H1 (cell line): ENCODE results near the gene CAPZB. TPM values are rescaled to one million over a fixed set of nuclear protein-coding genes. Genes with fewer than 3 reads are reported as not detected.

ENCODE experiments used
- CTCF ChIA-PET: fragments of 300-600 bp; sonication (Branson Sonifier 250); formaldehyde crosslinking; loops from one replicate; lab custom pipeline; 2021; ENCODE audit not compliant: partially characterized antibody; lab: Charles Lee
- POLR2A ChIA-PET: fragments of 300-600 bp; sonication (Branson Sonifier 250); formaldehyde crosslinking; loops from one replicate; lab custom pipeline; 2021; ENCODE audit warnings: inconsistent platforms; ENCODE audit not compliant: partially characterized antibody; lab: Charles Lee
- DNase-seq, 2 experiments: peaks; one replicate each; pipeline versions ENCODE4 v3.0.0 to v3.0.0-alpha.2; 2010 to 2022; ENCODE audit warnings: low spot score in 2 of 2, low read depth in 1 of 2, mixed read lengths in 1 of 2
- FAIRE-seq: peaks from 2 replicates; lab custom pipeline; 2011; peaks lifted over from hg19 to GRCh38; lab: Jason Lieb, UNC
- H2AFZ ChIP-seq: 2 replicates; pipeline ENCODE4 v1.8.1; 2012; ENCODE audit warnings: low read length, inconsistent platforms
- H2AK5ac ChIP-seq: 2 replicates; pipeline ENCODE4 v1.6.1; 2013; ENCODE audit warnings: low read depth, low read length
- H2BK120ac ChIP-seq: replicated peaks from 2 replicates; pipeline ENCODE3; 2013; ENCODE audit warnings: low read depth, low read length, inconsistent platforms
- H2BK12ac ChIP-seq: 2 replicates; pipeline ENCODE4 v1.6.1; 2013; ENCODE audit warnings: low read depth, low read length
- H2BK15ac ChIP-seq: 2 replicates; pipeline ENCODE4 v1.6.1; 2013; ENCODE audit warnings: low read length
- H2BK20ac ChIP-seq: 2 replicates; pipeline ENCODE4 v1.6.1; 2013; ENCODE audit warnings: low read length
- H2BK5ac ChIP-seq: 2 replicates; pipeline ENCODE4 v1.6.1; 2013; ENCODE audit warnings: low read depth, low read length
- H3K14ac ChIP-seq: 2 replicates; pipeline ENCODE4 v1.6.1; 2013; ENCODE audit warnings: inconsistent platforms; ENCODE audit not compliant: insufficient read length
- H3K18ac ChIP-seq: 2 replicates; pipeline ENCODE4 v1.6.1; 2013; ENCODE audit warnings: low read length; ENCODE audit errors: extremely low read depth
- H3K23ac ChIP-seq: 2 replicates; pipeline ENCODE4 v1.6.1; 2013; ENCODE audit warnings: inconsistent platforms; ENCODE audit not compliant: insufficient read length
- H3K23me2 ChIP-seq: 2 replicates; pipeline ENCODE4 v1.6.1; 2013; ENCODE audit warnings: low read depth, low read length
- H3K27ac ChIP-seq: 2 replicates; pipeline ENCODE4 v1.6.1; 2011; ENCODE audit warnings: low read depth, low read length, inconsistent platforms
- H3K27me3 ChIP-seq, 4 experiments: replicated peaks in 1 of 4; 1 replicate in 1 of 4; 2 replicates in 3 of 4; pipeline versions ENCODE4 v1.6.1 to v1.8.1; 2011 to 2013; ENCODE audit warnings: low read length in 3 of 4, mild to moderate bottlenecking in 3 of 4, inconsistent platforms in 2 of 4, mixed read lengths in 2 of 4, moderate library complexity in 1 of 4; ENCODE audit not compliant: control insufficient read depth in 3 of 4, insufficient read depth in 3 of 4; ENCODE audit errors: extremely low read depth in 1 of 4
- H3K36me3 ChIP-seq, 4 experiments: 2 replicates each; pipeline versions ENCODE4 v1.6.1 to v1.8.1; 2011 to 2013; ENCODE audit warnings: mild to moderate bottlenecking in 4 of 4, low read length in 3 of 4, moderate library complexity in 2 of 4, control low read depth in 1 of 4, inconsistent platforms in 1 of 4; ENCODE audit not compliant: insufficient read depth in 4 of 4, control insufficient read depth in 2 of 4
- H3K4ac ChIP-seq: replicated peaks from 2 replicates; pipeline ENCODE3; 2013; ENCODE audit warnings: low read length, low read depth, mixed read lengths, inconsistent platforms; ENCODE audit not compliant: insufficient read length
- H3K4me1 ChIP-seq, 4 experiments: replicated peaks in 1 of 4; 1 replicate in 1 of 4; 2 replicates in 3 of 4; pipeline versions ENCODE4 v1.6.1 to v1.8.1; 2011 to 2013; ENCODE audit warnings: low read length in 3 of 4, inconsistent platforms in 2 of 4, mixed read lengths in 1 of 4; ENCODE audit not compliant: insufficient read depth in 4 of 4, control insufficient read depth in 3 of 4
- H3K4me2 ChIP-seq, 2 experiments: 2 replicates each; pipeline versions ENCODE4 v1.6.1 to v1.8.1; 2011 to 2013; ENCODE audit warnings: low read depth in 2 of 2, low read length in 2 of 2, control low read depth in 1 of 2, inconsistent platforms in 1 of 2, mild to moderate bottlenecking in 1 of 2; ENCODE audit not compliant: insufficient read depth in 1 of 2
- H3K4me3 ChIP-seq, 4 experiments: fragments of 200-600, 300-600 bp in 1 of 4; sonication (generic), shearing (Covaris generic), sonication (Bioruptor Twin) in 1 of 4; 2 replicates each; pipeline versions ENCODE4 v1.5.1 to v1.8.1; 2011 to 2016; ENCODE audit warnings: low read length in 4 of 4, low read depth in 3 of 4, control low read depth in 2 of 4, inconsistent platforms in 2 of 4, mild to moderate bottlenecking in 2 of 4, mixed read lengths in 1 of 4, moderate library complexity in 1 of 4; ENCODE audit not compliant: insufficient read depth in 2 of 4; ENCODE audit errors: extremely low read depth in 1 of 4
- H3K56ac ChIP-seq: replicated peaks from 2 replicates; pipeline ENCODE3; 2013; ENCODE audit warnings: low read depth, mild to moderate bottlenecking, mixed read lengths, low read length, inconsistent platforms; ENCODE audit not compliant: insufficient read length
- H3K79me1 ChIP-seq: 2 replicates; pipeline ENCODE4 v1.6.1; 2013; ENCODE audit warnings: low read depth, low read length, control low read depth
- H3K79me2 ChIP-seq, 2 experiments: 2 replicates each; pipeline versions ENCODE4 v1.6.1 to v1.8.1; 2012 to 2013; ENCODE audit warnings: low read length in 2 of 2, mild to moderate bottlenecking in 2 of 2, inconsistent platforms in 1 of 2; ENCODE audit not compliant: insufficient read depth in 2 of 2, control insufficient read depth in 1 of 2
- H3K9ac ChIP-seq, 4 experiments: replicated peaks in 1 of 4; 1 replicate in 1 of 4; 2 replicates in 3 of 4; pipeline versions ENCODE4 v1.6.1 to v1.8.1; 2011 to 2013; ENCODE audit warnings: low read depth in 3 of 4, low read length in 3 of 4, control low read depth in 2 of 4, mild to moderate bottlenecking in 2 of 4, moderate library complexity in 2 of 4, inconsistent platforms in 1 of 4; ENCODE audit errors: extremely low read depth in 1 of 4
- H3K9me3 ChIP-seq, 2 experiments: 2 replicates each; pipeline versions ENCODE4 v1.6.1 to v1.8.1; 2012 to 2013; ENCODE audit warnings: mild to moderate bottlenecking in 2 of 2, moderate library complexity in 2 of 2, control low read depth in 1 of 2, inconsistent platforms in 1 of 2, low read depth in 1 of 2, low read length in 1 of 2, mixed read lengths in 1 of 2; ENCODE audit not compliant: insufficient read depth in 2 of 2
- H4K20me1 ChIP-seq, 2 experiments: replicated peaks in 1 of 2; 2 replicates each; pipeline versions ENCODE3 to v1.8.1; 2011 to 2013; ENCODE audit warnings: inconsistent platforms in 2 of 2, low read length in 2 of 2, mild to moderate bottlenecking in 1 of 2; ENCODE audit not compliant: insufficient read depth in 2 of 2, control insufficient read depth in 1 of 2
- H4K5ac ChIP-seq: 2 replicates; pipeline ENCODE4 v1.6.1; 2013; ENCODE audit warnings: low read length, low read depth, mixed read lengths, inconsistent platforms; ENCODE audit not compliant: insufficient read length
- H4K8ac ChIP-seq: 2 replicates; pipeline ENCODE4 v1.8.0; 2013; ENCODE audit warnings: mild to moderate bottlenecking, moderate library complexity, low read length, inconsistent platforms; ENCODE audit not compliant: insufficient read depth; ENCODE audit errors: extremely low read depth
- H4K91ac ChIP-seq: replicated peaks from 2 replicates; pipeline ENCODE3; 2013; ENCODE audit warnings: low read length, mixed read lengths, inconsistent platforms; ENCODE audit not compliant: insufficient read length
- CBX5 ChIP-seq: fragments of 300-800, 300-1000 bp; sonication (generic); IDR thresholded peaks from 2 replicates; pipeline ENCODE4 v1.7.1; 2016; ENCODE audit warnings: antibody characterized with exemption, low read length, low read depth
- CHD1 ChIP-seq: IDR thresholded peaks from 2 replicates; pipeline ENCODE4 v1.6.1; 2012; ENCODE audit warnings: low read depth, low read length, improper control_type of control experiment
- TBP ChIP-seq: IDR thresholded peaks from 2 replicates; pipeline ENCODE4 v1.6.1; 2011; ENCODE audit warnings: low read depth, low read length, improper control_type of control experiment
- WGBS, 2 experiments: shearing (Covaris generic) in 1 of 2; methylation state at CpG; one replicate each; pipeline versions ENCODE4 v1.1.6 to v1.1.7; 2013 to 2015; ENCODE audit warnings: low lambda C conversion rate in 2 of 2, mixed read lengths in 2 of 2, inconsistent platforms in 1 of 2, low coverage in 1 of 2, missing lambda C conversion rate in 1 of 2; ENCODE audit not compliant: insufficient replicate concordance in 2 of 2, insufficient coverage in 1 of 2, insufficient read length in 1 of 2; ENCODE audit errors: extremely low coverage in 1 of 2, missing lambda C conversion rate in 1 of 2; 5-methylcytosine and 5-hydroxymethylcytosine counted together
- polyA plus RNA-seq, 7 experiments: library from polyadenylated mRNA; depleted of rRNA in 3 of 7; stranded (reverse) in 5 of 7; unstranded in 2 of 7; fragments of >200 nt in 5 of 7; fragments of 200-250 nt in 2 of 7; gene quantifications; 1 replicate in 5 of 7; 2 replicates in 1 of 7; 4 replicates in 1 of 7; pipeline versions ENCODE4 v1.2.1 to v1.2.3, GENCODE V29; 2011 to 2013; ENCODE audit warnings: missing spikeins in 2 of 7, mixed read lengths in 2 of 7
- total RNA-seq: library from RNA; stranded (reverse); fragmentation: NEBNext Ultra II Directional; extraction: Animal tissue kit (Norgen Biotek cat#: 25700); gene quantifications from 2 replicates; pipeline ENCODE4 v1.2.1, GENCODE V29; 2021
- TF ChIP-seq, protein P1 (sequence below): IDR thresholded peaks from 2 replicates; pipeline ENCODE4 v1.6.1; 2011; ENCODE audit warnings: low read depth, mild to moderate bottlenecking, low read length; ENCODE audit not compliant: insufficient read depth

The CAPZB gene
- total and polyA plus RNA-seq, 2 of the 8 experiments (the other 6 are each of a cell fraction or from before 2014, with no cell fraction given), result 162 to 371 TPM

DNA sequence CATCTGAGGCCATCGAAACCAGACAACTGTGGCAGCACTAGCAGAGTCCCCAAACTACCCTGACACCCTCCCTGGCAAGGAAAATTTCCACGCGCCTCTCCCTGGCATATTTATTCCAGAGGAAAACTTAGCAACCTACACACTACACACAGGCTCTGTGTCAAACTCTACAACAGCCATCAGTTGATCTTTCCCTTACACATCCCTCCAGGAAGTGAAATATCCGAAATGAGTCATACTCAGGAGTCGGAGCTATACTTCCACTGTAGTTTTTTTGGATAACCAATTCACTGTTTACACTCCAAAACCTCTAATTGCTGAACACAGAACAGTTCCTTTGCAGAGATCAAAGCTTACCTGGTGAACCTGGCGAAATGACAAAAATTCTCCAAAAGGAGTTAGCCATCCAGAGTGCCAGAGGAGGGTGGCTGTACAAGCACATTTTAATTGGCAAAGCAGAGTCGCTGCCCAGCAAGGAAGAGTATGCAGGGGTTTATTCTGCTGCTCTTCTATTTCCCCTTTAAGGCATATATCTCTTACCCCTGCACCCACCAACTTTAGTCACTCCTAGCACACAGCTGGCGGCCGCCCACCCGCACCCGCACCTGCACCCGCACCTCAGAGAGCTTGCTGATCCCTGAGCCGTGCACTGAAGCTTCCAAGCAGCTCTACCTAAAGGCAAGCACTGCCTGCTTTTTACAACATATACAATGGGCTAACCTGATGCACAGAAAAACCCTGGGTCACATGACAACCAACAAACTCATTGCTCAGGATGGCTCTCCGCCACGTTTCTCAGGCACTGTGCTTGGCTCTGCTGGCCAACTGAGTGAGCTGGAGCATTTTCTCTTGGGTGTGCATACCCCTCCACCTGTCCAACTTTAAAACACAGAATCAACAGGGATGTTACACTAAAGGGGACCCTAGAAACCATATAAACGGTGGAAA lies 54.9 kb downstream of the CAPZB start:
- Histone ChIP-seq H3K14ac (no peak overlapping the region), H3K27me3 (no peaks in the 10 kb centered on the region), H2BK20ac (no peak overlapping the region), H2BK120ac (no peak overlapping the region), H2AFZ (no peak overlapping the region), H3K23me2 (no peaks in the 10 kb centered on the region), H3K79me2 (peaks cover 19 to 96% of the 10 kb centered on the region in 2 experiments), H2BK5ac (no peak overlapping the region), H3K4me3 (no peak overlapping the region), H4K20me1 (peaks cover 42 to 46% of the 10 kb centered on the region in 2 experiments), H2BK12ac (no peak overlapping the region), H3K27ac (no peak overlapping the region), H3K9me3 (no peaks in the 10 kb centered on the region), H3K36me3 (peaks cover 0 to 8% (median 3%) of the 10 kb centered on the region in 4 experiments; a peak in 3 of 8 replicates), H3K4ac (no peak overlapping the region), H4K8ac (no peak overlapping the region), H2AK5ac (no peak overlapping the region), H3K23ac (no peak overlapping the region), H3K4me1 (peaks cover 0 to 4% (median 1%) of the 10 kb centered on the region in 4 experiments; a peak in 2 of 7 replicates), H2BK15ac (no peak overlapping the region), H3K56ac (no peak overlapping the region), H3K79me1 (peaks cover 23% of the 10 kb centered on the region), H3K4me2 (no peak overlapping the region), H4K5ac (no peak overlapping the region), H3K9ac (no peak overlapping the region), H4K91ac (no peak overlapping the region), H3K18ac (no peak overlapping the region)
- ChIA-PET POLR2A (no interaction called here), CTCF (interaction anchor here (0.6 to 1.7 kb wide), 8 partner anchors 10 to 598 kb away, joined by 3 to 7 read pairs (median 3); no protein-coding TSS in a partner anchor)
- DNase-seq, result no peak
- 94% methylated on average over 16 of the region's 16 CpGs; no CpG with 5 or more reads in 1 of the 2 experiments for WGBS, 2 experiments
- no peak for FAIRE-seq
- TF ChIP-seq, protein P1, sequence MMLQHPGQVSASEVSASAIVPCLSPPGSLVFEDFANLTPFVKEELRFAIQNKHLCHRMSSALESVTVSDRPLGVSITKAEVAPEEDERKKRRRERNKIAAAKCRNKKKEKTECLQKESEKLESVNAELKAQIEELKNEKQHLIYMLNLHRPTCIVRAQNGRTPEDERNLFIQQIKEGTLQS, result no peak
- TF ChIP-seq TBP, result no peak
- TF ChIP-seq CHD1, result no peak
- no peak for TF ChIP-seq CBX5
